Liver (tissue), 3 donors: Measurements from ENCODE around the gene ROBO2.

Experiments used
- RXRA ChIP-seq, 2 donors: IDR thresholded peaks; 2 replicates each; pipeline ENCODE4 v1.6.1; 2017 to 2018; ENCODE audit warnings: antibody characterized with exemption in 2 of 2, mild to moderate bottlenecking in 1 of 2
- TF ChIP-seq, protein P1 (sequence below): fragments of 150-350 bp; IDR thresholded peaks from 2 replicates; pipeline ENCODE4 v1.5.1; 2017; ENCODE audit warnings: improper control_type of control experiment, low read depth, low read length; ENCODE audit not compliant: missing input control
- donor health status: healthy.
- donor health status: healthy.

DNA sequence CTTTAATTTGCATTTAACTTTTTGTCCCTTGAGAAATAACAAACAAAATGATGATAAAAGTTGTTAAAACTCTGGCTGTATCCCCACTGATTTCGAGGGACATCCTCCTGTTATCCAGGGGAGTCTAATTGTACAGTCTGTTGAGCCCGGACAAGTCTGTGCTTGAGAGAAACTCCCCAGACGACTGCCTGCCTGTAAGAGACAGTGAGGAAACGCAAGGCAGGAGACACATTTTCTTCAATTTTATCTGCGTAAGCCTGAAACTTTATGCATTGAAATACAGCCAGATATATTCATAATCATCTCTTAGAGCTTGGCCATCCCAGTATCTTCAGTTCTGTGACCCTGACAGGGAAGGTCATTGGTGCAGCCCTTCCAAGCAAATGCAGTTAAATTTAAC lies 97.7 kb downstream of the ROBO2 start:
- TF ChIP-seq, protein P1, sequence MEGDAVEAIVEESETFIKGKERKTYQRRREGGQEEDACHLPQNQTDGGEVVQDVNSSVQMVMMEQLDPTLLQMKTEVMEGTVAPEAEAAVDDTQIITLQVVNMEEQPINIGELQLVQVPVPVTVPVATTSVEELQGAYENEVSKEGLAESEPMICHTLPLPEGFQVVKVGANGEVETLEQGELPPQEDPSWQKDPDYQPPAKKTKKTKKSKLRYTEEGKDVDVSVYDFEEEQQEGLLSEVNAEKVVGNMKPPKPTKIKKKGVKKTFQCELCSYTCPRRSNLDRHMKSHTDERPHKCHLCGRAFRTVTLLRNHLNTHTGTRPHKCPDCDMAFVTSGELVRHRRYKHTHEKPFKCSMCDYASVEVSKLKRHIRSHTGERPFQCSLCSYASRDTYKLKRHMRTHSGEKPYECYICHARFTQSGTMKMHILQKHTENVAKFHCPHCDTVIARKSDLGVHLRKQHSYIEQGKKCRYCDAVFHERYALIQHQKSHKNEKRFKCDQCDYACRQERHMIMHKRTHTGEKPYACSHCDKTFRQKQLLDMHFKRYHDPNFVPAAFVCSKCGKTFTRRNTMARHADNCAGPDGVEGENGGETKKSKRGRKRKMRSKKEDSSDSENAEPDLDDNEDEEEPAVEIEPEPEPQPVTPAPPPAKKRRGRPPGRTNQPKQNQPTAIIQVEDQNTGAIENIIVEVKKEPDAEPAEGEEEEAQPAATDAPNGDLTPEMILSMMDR: no peak
- no peak for TF ChIP-seq RXRA (IDR thresholded peaks at IDR 0.05)
